Measurements from ENCODE around the gene ARHGAP42.
"Not testable (repeated sequence)": the region's sequence is repeated elsewhere in the genome, so short reads cannot be mapped to it uniquely, and the experiment has no call there.

DNA sequence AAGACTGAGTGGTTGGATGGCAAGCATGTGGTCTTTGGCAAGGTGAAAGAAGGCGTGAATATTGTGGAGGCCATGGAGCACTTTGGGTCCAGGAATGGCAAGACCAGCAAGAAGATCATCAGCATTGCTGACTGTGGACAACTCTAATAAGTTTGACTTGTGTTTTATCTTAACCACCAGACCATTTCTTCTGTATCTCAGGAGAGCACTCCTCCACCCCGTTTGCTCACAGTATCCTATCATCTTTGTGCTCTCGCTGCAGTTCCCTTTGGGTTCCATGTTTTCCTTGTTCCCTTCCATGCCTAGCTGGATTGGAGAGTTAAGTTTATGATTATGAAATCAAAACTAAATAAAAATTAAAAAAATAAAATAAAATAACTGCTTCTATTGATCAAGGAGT lies 20.3 kb upstream of the ARHGAP42 start:
- not testable (repeated sequence) for TF ChIP-seq POLR2A (IDR thresholded peaks at IDR 0.05)
- TF ChIP-seq, protein P1, sequence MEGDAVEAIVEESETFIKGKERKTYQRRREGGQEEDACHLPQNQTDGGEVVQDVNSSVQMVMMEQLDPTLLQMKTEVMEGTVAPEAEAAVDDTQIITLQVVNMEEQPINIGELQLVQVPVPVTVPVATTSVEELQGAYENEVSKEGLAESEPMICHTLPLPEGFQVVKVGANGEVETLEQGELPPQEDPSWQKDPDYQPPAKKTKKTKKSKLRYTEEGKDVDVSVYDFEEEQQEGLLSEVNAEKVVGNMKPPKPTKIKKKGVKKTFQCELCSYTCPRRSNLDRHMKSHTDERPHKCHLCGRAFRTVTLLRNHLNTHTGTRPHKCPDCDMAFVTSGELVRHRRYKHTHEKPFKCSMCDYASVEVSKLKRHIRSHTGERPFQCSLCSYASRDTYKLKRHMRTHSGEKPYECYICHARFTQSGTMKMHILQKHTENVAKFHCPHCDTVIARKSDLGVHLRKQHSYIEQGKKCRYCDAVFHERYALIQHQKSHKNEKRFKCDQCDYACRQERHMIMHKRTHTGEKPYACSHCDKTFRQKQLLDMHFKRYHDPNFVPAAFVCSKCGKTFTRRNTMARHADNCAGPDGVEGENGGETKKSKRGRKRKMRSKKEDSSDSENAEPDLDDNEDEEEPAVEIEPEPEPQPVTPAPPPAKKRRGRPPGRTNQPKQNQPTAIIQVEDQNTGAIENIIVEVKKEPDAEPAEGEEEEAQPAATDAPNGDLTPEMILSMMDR (IDR thresholded peaks at IDR 0.05): not testable (repeated sequence)

Measured in adrenal gland (tissue), 5 donors.